Hematopoietic multipotent progenitor cell treated with erythropoietin and hydrocortisone succinate and interleukin-3 and kit ligand, for 15 days (in vitro differentiated cells): ENCODE measurements around the gene PAF1.

Experiments
- DNase-seq: peaks from one replicate; pipeline ENCODE4 v3.0.0-alpha.2; 2015; ENCODE audit warnings: low spot score

Gene PAF1

GRCh38 chr19:39390751-39391437, at the start of gene PAF1, which contains the start of gene MED29:
TSS of gene PAF1 (minus strand) at chr19:39391106. CDS start at chr19:39390864, 242 bp downstream.
TSS of gene MED29 (plus strand) at chr19:39391378. CDS start at chr19:39391423, 45 bp downstream.
- peak; percentile 100 for DNase-seq

DNA sequence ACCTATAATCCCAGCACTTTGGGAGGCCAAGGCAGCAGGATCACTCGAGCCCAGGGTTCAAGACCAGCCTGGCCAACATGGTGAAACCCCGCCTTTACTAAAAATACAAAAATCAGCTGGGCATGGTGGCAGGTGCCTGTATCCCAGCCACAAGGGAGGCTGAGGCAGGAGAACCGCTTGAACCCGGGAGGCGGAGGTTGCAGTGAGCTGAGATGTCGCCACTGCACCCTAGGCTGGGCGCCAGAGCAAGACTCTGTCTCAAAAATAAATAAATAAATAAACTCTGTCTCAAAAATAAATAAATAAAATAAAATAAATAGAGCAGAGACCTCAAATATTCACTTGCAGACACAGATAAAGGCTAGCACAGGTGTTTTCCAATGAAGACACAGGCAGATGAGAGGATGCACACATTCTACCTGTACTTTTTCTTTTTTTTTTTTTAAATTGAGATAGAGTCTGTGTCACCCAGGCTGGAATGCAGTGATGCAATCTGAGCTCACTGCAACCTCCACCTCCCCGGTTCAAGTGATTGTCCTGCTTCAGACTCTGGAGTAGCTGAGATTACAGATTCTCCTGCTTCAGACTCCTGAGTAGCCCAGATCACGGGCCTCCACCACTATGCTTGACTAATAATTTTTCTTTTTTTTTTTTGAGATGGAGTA, 47.5 kb upstream of the PAF1 start:
- DNase-seq = no peak

DNA sequence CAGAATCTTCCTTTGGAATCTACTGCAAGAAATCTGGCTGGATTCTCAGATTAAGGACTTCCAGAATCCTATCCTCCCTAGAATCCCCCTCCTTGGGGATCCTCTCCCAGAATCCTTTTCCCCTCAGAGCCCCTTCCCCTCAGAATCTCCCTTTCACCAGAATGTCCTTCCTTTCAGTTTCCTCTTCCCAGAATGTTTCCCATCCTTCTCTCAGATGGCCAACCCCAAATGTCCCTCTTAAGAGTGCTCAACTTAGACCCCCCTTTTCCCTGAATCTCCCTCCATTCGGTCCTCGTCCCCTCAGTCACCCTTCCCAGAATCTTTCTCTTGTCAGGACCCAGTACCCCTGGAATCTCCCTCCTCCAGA, 45.4 kb upstream of the PAF1 start:
- no peak for DNase-seq

DNA sequence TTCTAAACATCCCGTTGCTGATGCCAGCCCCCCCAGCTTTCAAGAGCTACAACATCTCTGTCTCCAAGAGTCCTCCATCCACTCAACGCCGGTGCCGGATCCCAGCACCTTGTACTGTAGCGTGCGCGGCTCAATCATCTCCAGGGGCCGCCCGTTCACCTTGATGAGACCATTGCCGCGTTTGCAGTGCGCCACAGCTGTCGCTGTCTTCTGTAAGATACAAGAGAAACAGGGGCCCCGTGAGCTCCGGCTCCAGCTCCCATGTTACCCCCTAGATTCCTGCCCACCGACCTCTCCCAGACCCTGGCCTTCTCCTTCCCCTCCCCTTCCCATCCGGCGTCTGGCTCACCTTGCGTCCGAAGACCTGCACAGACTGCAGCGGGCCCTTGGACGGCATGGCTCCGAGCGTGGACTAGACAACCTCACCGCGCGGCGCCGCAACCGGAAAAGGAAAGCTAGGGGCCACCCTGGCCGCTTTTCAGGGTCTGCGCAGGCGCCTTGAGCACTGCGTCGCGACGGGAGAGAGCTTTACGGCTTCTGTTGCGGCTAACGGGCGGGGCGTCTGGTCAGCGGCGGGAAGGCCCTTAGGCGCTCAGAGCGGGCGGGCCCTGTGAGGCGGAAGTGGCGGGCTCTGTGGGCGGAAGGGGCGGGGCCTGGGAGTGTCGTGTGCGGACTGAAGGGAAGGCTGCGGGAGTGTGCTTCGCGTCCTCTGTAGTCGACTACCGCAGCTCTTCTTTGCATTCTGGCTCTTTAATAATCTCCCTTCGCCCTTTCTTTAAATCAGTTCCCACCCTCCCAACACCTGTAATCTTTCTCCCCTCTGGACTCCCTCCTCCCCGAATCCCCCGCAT, 44.8 kb upstream of the PAF1 start, which contains the start of gene RPS16:
Gene RPS16, minus strand, starts transcription at position 451 of the 851 bp plus-strand sequence. Its CDS starts 54 bp downstream, at position 397.
- DNase-seq = peak; percentile 99

DNA sequence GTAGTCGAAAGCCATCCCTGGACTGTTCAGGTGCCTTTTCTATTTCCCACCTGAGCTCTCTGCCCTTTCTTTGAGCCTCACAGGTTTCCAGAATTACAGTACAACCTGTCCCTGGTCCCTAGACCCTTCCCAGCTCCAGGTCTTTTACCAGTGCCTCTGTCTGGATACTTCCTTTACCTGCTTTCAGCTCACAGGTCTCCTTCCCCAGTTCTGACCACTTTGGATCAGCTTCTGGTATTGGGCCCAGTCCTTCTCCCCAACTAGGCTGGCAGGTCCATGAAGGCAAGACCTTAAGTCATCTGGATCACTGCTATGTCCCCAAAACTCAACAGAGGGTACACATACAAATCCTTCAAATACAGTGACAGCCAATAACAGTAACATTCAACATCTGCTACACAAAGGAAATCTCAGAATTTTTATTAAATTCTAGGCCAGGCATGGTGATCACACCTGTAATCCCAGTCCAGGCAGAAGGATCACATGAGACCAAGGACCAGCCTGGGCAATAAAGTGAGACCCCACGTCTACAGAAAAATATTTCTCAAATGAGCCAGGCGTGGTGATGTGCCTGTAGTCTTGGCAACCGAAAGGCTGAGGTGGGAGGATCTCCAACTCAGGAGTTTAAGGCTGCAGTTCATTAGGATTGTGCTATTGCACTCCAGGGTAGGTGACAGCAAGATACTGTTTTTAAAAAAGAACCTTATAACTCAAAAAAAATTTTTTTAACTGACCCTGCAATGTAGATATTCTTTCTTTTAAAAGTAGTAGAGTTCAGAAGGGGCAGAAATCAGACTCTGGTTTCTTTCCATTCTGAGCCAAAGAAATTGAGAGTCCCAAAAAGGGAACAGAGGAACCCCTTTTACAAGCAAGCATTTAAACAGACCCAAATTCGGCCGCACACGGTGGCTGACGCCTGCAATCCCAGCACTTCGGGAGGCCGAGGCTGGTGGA, 43.5 kb upstream of the PAF1 start:
- no peak for DNase-seq

DNA sequence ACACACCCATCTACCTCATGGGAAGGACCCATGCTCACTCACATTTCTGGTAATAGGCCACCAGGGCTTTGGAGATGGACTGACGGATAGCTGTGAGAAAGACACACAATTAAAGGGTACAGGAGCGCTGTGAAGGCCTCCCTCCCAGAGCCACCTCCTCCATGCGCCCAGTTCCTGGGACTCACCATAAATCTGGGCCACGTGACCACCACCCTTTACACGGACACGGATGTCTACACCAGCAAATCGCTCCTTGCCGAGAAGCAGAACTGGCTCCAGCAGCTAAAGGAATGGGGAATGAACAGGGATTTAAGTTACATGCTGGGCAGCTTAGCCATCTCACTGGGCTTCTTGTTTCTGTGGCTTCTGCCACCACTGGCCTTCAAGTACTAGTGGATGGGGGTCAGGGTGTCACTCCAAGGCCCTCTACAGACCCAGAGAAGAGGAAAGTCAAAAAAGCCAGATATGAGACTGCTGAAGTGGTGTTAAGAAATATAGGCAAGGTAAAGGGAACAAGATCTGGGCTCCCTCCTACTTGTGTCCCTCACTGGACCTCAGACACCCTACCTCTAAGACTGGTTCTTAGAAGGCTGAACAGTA, 42.7 kb upstream of the PAF1 start:
- no peak for DNase-seq

DNA sequence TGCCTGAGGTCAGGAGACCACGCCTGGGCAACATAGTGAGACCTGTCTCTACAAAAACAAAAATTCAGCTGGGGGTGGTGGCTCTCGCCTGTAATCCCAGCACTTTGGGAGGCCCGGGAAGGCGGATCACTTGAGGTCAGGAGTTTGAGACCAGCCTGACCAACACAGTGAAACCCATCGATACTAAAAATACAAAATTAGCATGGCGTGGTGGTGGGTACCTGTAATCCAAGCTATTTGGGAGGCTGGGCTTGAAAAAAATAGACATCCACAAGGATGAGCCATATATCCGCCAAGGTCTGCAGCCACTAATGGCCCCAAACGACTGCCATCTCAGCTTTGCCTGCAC, 41.7 kb upstream of the PAF1 start:
- no peak for DNase-seq

- no peak for DNase-seq
These were observed 40.0 kb upstream of the PAF1 start for GRCh38 chr19:39430675-39431593.

- no peak for DNase-seq
These were observed 37.6 kb upstream of the PAF1 start for GRCh38 chr19:39428283-39429112.

- DNase-seq = no peak
These were observed 36.8 kb upstream of the PAF1 start for GRCh38 chr19:39427707-39428106.

DNA sequence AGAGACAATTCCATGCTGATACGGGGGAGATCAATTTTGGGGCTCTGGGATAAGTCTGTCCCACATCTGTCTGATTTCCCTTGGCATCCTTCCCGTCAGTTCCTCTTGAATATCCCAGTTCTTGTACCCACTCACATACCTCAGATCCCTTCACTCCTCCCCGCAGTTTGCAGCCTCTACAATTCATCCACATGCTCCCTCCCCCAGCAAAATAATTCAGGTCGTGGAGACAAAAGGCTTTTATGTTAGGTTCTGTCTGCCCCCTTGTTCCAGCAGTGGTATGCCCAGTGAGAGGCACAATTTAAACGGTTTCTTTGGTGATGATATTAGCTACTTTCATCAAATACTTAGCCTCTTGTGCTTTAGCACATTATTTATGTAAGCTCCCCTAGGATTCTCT, 35.3 kb upstream of the PAF1 start:
- DNase-seq = no peak

GRCh38 chr19:39425744-39426143, 34.8 kb upstream of the PAF1 start:
- DNase-seq = no peak

GRCh38 chr19:39424934-39425333, 34.0 kb upstream of the PAF1 start:
- DNase-seq = no peak

GRCh38 chr19:39423258-39424086, 32.6 kb upstream of the PAF1 start:
- no peak for DNase-seq

DNA sequence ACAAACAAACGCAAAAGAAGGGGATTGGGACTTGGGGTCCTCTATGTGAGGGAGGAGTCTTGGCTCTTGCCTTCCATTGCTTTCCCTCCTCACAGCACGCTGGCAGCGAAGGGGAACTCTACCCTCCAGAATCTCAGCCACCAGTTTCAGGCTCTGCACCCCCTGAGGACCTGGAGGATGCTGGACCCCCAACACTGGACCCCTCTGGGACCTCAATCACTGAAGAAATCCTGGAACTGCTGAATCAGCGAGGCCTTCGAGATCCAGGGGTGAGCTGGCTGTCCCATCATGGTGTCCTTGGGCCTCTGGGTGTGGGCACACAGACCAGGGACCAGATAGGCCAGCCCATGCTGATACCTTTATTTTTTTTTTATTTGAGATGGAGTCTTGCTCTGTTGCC, 31.1 kb upstream of the PAF1 start:
- no peak for DNase-seq

DNA sequence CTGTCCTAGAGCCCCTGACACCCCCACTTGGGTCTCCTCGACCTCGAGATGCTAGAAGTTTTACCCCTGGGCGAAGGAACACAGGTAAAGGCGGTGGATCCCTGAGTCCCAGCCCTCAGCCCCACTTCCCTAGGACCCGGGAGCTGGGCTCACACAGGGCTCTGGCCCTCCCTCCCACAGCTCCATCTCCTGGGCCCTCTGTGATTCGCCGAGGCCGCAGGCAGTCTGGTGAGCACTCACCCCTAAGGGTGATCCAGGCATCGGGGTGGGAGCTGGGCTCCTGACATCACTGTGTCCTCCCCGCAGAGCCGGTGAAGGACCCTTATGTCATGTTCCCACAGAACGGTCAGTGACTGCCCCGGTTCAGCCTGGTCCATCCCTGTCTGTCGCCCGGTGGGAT, 29.9 kb upstream of the PAF1 start:
- DNase-seq = no peak

DNA sequence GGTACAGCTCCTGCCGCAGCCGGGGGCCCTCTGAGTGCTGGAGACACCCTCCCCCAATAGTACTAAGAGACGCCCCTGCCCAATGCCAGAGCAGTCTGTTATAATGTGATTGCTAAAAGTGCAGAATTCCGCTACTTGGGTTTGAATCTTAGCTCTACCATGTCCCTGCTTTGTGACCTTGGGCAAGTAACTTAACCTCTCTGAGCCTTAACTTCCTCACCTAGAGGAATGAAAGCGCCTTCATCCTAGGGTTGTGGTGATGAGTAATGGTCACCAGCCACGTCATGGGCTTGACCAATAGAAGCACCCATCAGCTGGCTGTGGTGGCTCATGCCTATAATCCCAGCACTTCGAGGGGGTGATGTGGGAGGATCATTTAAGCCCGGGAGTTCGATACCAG, 28.1 kb upstream of the PAF1 start:
- DNase-seq = no peak

DNA sequence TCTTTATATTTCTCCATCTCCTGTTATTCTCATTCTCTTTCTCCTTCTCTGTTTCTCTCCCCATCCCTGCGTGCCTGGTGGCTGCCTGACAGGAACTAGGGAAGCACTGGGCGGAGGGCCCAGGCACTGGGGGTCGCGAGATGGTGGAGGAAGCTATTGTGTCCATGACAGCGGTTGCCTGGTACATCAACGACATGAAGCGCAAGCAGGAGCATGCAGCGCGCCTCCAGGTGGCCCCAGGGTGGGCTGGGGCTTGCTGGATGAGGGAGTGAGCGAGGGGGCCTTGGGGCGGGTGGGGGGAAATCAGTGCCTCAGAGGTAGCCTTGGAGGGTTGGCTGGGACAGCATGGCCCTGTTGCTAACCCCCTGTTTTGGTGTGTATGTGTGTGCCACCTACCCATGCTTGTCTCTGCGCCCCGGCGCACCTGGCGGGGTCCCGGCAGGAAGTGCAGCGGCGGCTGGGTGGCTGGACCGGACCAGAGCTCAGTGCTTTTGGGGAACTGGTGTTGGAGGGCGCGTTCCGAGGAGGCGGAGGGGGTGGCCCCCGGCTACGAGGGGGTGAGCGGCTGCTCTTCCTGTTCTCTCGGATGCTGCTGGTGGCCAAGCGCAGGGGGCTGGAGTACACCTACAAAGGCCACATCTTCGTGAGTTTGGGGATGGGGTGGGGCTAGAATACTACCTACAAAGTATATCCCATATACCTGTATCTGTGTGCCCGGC, 26.7 kb upstream of the PAF1 start:
- no peak for DNase-seq
